Prostate gland (tissue), 2 donors: Measurements from ENCODE around the gene GDF7. TPM values are rescaled to one million over a fixed set of nuclear protein-coding genes. Genes with fewer than 3 reads are reported as not detected.

Experiments used
- DNase-seq: peaks from one replicate; pipeline ENCODE4 v3.0.0-alpha.2; 2019; ENCODE audit warnings: low spot score
- H3K27ac ChIP-seq, 2 donors: fragments of 200-600 bp; sonication (generic); 2 replicates each; pipeline ENCODE4 v1.5.1; 2017 to 2019
- H3K27me3 ChIP-seq: fragments of 200-600 bp; sonication (generic); replicated peaks from 2 replicates; pipeline ENCODE4 v1.5.1; 2019; ENCODE audit not compliant: insufficient read depth
- H3K36me3 ChIP-seq, 2 donors: fragments of 200-600 bp; sonication (generic); 1 replicate in 1 of 2; 2 replicates in 1 of 2; pipeline versions ENCODE4 v1.5.1 to v1.8.1; 2017 to 2019
- H3K4me1 ChIP-seq: fragments of 200-600 bp; sonication (generic); replicated peaks from 2 replicates; pipeline ENCODE4 v1.5.1; 2019
- H3K4me3 ChIP-seq, 2 donors: fragments of 200-600 bp; sonication (generic); 2 replicates each; pipeline ENCODE4 v1.5.1; 2017 to 2019
- H3K9me3 ChIP-seq: fragments of 200-600 bp; sonication (generic); 2 replicates; pipeline ENCODE4 v1.5.1; 2017
- POLR2A ChIP-seq: fragments of 450-650 bp; IDR thresholded peaks from one replicate; pipeline ENCODE4 v1.6.1; 2016; ENCODE audit warnings: antibody characterized with exemption, mild to moderate bottlenecking
- POLR2AphosphoS5 ChIP-seq: sonication (generic); formaldehyde crosslinking; IDR thresholded peaks from one replicate; pipeline ENCODE4 v1.6.1; 2017; ENCODE audit warnings: antibody characterized with exemption
- WGBS: methylation state at CpG from one replicate; pipeline ENCODE4 v1.1.5; 2018; 5-methylcytosine and 5-hydroxymethylcytosine counted together
- intact Hi-C: fragments of 100-400 bp; cut with DNase I; formaldehyde crosslinking; loops from one replicate; pipeline ENCODE4 v1.14.2; 2022
- total RNA-seq, 2 donors: library from RNA; depleted of rRNA; stranded (reverse); fragments of >200 nt; gene quantifications; one replicate each; pipeline ENCODE4 v1.1.0, GENCODE V29; 2016
- TF ChIP-seq, protein P1 (sequence below), 4 experiments: fragments of 200-600 bp in 2 of 4; fragments of 450-650 bp in 2 of 4; sonication (generic) in 2 of 4; IDR thresholded peaks; 1 replicate in 3 of 4; 2 replicates in 1 of 4; pipeline ENCODE4 v1.5.1; 2016 to 2019; ENCODE audit warnings: antibody characterized with exemption in 4 of 4, mild to moderate bottlenecking in 2 of 4, moderate library complexity in 2 of 4

Gene GDF7
- total RNA-seq, 2 donors from 2014 or later = 3.3 to 7.0 TPM

DNA sequence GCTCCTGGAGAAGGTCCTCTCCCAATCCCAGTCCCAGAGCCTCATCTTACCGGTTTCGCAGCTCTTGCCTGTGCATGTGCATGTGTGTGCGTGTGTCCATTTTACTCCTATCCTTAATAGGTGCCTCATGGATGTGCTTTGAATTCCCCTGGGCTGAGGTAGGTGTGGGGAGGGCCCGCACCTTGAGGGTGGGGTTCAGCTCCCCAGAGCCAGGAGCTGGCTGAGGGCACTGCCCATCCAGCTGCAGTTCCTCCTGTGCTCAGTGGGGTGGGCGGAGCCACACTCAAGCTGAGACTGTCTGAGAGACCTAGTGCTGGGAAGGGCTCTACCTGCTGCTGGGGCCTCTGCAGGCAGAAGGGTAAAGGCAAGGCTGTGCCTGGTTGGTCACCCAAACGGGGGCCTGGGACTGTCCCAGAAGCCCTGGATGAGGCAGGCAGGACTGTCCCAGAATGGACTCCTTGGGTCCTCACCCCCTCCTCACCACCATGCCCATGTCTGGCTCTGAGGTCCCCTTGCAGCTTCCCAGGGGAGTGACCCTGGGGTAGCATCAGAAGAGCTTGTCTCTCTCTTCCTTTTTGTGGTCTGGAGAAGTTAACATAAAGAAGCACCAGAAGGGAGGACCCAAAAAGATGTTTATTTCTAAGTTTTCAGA lies 8.9 kb downstream of the GDF7 start:
- H3K9me3 ChIP-seq = no peaks in the 10 kb centered on the region
- peak overlapping the region; percentile 0 to 49 for H3K27ac ChIP-seq
- 37% methylated on average over 5 of the region's 6 CpGs for WGBS
- intact Hi-C loops = no loop called here
- TF ChIP-seq POLR2A (no peak), POLR2AphosphoS5 (no peak)
- TF ChIP-seq, protein P1, sequence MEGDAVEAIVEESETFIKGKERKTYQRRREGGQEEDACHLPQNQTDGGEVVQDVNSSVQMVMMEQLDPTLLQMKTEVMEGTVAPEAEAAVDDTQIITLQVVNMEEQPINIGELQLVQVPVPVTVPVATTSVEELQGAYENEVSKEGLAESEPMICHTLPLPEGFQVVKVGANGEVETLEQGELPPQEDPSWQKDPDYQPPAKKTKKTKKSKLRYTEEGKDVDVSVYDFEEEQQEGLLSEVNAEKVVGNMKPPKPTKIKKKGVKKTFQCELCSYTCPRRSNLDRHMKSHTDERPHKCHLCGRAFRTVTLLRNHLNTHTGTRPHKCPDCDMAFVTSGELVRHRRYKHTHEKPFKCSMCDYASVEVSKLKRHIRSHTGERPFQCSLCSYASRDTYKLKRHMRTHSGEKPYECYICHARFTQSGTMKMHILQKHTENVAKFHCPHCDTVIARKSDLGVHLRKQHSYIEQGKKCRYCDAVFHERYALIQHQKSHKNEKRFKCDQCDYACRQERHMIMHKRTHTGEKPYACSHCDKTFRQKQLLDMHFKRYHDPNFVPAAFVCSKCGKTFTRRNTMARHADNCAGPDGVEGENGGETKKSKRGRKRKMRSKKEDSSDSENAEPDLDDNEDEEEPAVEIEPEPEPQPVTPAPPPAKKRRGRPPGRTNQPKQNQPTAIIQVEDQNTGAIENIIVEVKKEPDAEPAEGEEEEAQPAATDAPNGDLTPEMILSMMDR (IDR thresholded peaks at IDR 0.05) = no peak
- no peak overlapping the region for H3K4me3 ChIP-seq
- H3K4me1 ChIP-seq = no peaks in the 10 kb centered on the region
- DNase-seq = no peak
- H3K27me3 ChIP-seq = no peaks in the 10 kb centered on the region
- no peaks in the 10 kb centered on the region for H3K36me3 ChIP-seq

DNA sequence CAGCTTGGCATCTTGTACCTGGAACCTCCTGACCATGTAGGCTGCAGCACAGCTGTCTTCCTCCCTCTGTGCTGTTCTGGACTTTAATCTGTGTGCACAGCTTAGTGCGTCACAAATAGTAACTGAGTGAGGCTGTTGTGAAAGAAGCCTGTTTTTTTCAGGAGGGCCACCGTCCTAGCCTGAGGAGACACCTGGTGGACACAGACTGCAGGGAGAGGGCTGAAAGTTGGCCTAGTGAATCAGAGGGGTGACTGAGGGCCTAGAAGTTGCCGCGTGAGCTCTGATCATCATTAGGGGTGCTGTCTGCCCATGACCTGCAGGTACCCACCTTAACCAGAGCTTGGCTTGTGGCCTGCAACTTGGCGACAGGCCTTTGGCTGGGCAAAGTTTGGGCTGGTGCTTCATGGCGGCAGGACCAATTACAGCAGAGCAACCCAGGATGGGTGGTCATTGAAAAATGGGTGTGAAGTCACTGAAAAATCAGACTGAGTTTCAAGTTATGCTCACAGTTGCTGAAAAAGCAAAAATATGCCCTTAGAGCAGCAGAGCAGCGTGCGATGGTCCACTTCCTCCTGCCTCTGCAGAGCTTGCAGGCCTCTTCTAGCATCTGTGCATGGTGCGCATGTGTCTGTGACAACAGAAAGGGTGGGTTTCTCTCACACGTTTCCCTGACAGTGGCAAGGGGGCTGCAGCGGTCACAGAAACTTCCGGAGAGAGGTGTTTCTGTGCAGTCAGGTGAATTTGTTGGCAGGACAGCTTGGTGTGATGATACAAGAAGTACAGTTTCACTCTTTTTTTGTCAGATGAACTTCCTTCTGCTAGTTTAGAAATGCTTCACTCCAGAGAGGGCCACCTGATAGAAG lies 9.6 kb downstream of the GDF7 start:
- no peaks in the 10 kb centered on the region for H3K4me1 ChIP-seq
- DNase-seq = no peak
- no peaks in the 10 kb centered on the region for H3K27me3 ChIP-seq
- intact Hi-C loops = no loop called here
- peak overlapping the region in 1 of 2 donors; percentile 49 for H3K27ac ChIP-seq
- H3K9me3 ChIP-seq = no peaks in the 10 kb centered on the region
- 82% methylated on average over 12 of the region's 12 CpGs for WGBS
- TF ChIP-seq, protein P1 (IDR thresholded peaks at IDR 0.05) = peak in 2 of 4 experiments; percentile 8 to 23
- TF ChIP-seq POLR2AphosphoS5 = peak; percentile 12
- no peak for TF ChIP-seq POLR2A
- H3K36me3 ChIP-seq = no peaks in the 10 kb centered on the region
- H3K4me3 ChIP-seq = no peak overlapping the region

DNA sequence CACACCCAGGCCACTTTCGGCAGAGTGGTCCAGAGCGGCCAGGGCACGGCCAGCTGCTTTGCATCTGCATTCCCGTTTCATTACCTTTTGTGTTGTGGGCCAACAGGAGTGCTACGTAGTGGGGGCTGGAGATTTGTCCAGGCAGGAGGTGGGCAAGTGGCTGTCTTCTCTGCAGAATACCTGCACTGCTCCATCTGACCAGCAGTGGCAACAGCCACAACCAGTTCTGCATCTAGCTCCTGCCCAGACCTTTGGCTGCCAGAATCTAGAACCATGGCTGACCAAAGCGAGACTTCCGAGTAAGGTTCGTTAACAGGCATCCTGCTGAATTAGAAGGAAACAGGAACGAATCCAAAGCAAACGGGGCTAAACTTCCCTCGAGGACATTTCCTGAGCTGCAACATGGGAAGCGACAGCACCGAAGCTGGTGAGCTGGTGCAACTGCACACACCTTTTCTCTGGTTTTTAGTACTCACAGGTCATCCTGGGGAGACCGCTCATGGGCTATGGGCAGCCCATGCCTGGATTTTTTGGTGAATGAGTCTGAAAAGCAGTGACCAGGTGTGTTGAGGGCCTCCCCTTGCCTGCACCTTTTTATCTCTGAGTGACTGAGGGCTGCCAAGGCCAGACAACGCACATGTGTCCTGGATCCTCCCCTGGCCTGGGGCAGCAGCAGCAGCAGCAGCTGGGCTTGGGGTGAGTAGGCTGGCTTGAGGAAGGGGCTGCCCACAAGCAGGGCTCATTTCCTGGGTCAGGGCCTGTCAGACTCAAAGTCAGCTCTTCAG lies 10.5 kb downstream of the GDF7 start:
- Histone ChIP-seq H3K27me3 (no peaks in the 10 kb centered on the region), H3K27ac (peak overlapping the region in 1 of 2 donors; percentile 14), H3K4me1 (no peaks in the 10 kb centered on the region), H3K9me3 (no peaks in the 10 kb centered on the region), H3K36me3 (no peaks in the 10 kb centered on the region), H3K4me3 (no peak overlapping the region)
- 59% methylated on average over 15 of the region's 15 CpGs for WGBS
- intact Hi-C loops = no loop called here
- TF ChIP-seq, protein P1 (IDR thresholded peaks at IDR 0.05) = peak in 1 of 4 experiments; percentile 15
- TF ChIP-seq POLR2AphosphoS5 (no peak), POLR2A (no peak)
- DNase-seq = no peak

DNA sequence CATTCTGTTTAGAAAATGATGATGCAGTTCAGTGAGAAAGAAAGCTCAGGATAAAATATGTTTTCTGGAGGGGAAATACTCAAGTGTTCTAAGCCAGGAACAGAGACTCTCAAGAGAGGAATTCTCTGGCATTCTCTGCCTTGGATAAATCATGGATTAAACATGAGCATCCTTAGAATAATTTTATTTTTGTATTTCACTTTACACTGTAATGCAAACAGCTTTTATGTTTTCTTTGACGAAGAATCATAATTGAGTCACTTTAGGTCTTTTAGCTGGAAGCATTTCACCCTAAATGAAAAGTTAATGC lies 11.1 kb downstream of the GDF7 start:
- H3K36me3 ChIP-seq = no peaks in the 10 kb centered on the region
- H3K4me1 ChIP-seq = no peaks in the 10 kb centered on the region
- no peak for DNase-seq
- intact Hi-C loops = no loop called here
- no peaks in the 10 kb centered on the region for H3K27me3 ChIP-seq
- H3K27ac ChIP-seq = no peak overlapping the region
- WGBS = 49% methylated on average over 1 of the region's 1 CpG
- TF ChIP-seq POLR2AphosphoS5 = no peak
- TF ChIP-seq, protein P1 (IDR thresholded peaks at IDR 0.05) = no peak
- no peak for TF ChIP-seq POLR2A
- no peak overlapping the region for H3K4me3 ChIP-seq
- H3K9me3 ChIP-seq = no peaks in the 10 kb centered on the region
